GM18868 (cell line): Measurements from ENCODE around the gene PARD6B.
"Not testable (repeated sequence)": the region's sequence is repeated elsewhere in the genome, so short reads cannot be mapped to it uniquely, and the experiment has no call there.

Source experiments
- ATAC-seq: cut with Tn5 transposase; IDR thresholded peaks from one replicate; pipeline ENCODE4 v1.9.1; 2021; ENCODE audit warnings: mild to moderate bottlenecking, moderate library complexity; ENCODE audit not compliant: unreplicated experiment

Gene PARD6B, protein sequence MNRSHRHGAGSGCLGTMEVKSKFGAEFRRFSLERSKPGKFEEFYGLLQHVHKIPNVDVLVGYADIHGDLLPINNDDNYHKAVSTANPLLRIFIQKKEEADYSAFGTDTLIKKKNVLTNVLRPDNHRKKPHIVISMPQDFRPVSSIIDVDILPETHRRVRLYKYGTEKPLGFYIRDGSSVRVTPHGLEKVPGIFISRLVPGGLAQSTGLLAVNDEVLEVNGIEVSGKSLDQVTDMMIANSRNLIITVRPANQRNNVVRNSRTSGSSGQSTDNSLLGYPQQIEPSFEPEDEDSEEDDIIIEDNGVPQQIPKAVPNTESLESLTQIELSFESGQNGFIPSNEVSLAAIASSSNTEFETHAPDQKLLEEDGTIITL

DNA sequence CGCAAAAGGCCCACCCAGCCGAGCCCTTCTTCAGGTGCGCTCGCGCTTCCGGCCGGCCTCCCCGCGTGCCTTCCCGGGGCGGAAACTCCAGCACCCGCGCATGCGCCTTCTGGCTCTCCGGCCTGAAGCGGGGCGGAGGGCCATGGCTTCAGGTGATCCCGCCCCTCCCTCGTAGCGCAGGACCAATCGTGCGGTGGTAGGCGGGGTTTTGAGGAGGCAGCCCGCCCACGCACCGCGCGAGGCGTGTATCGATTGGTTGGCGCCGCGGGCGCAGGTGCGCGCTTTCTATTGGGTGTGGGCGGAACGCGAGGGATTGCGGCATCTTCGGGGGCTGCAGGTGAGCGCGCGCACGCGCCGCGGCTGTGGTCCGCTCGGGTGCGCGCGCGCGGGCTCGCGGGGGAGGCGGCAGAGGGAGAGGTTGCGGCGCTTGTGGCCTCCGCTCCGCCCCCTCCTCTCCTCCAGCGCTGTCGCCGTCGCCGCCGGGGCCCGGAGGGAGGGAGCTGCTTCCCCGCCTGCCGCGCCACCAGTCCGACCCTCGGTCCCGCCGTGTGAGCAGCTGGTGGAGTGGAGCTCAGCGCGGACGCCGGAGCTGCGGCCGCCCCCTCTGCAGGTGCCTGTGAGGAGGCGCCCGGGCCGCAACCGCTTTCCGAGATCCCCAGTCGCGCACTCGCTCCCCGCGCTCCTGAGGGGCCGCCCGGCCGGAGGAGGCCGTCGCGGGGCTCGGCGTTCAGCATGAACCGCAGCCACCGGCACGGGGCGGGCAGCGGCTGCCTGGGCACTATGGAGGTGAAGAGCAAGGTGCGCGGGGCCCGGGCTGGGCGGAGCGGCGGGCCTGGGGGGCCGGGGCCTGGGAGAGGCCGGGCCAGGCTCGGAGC, at the start of gene PARD6B:
TSS of gene PARD6B (plus strand) at position 526 of the 875 bp plus-strand sequence. CDS start at position 733, 207 bp downstream.
- ATAC-seq = peak; percentile 82

DNA sequence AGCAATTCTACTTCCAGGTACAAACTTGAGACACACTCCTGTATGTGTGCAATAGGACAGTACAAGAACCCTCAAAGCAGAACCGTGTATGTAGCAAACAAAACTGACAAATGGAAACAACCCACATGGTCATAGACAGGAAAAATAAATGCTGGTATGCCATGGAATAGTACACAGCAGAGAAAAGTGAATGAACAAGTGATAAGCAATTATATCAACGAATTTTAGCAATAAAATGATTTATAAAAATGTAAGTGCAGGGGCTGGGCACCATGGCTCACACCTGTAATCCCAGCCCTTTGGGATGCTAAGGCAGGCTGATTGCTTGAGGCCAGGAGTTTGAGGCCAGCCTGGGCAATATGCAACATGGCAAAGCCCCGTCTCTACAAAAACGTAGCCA, 49.3 kb upstream of the PARD6B start:
- no peak for ATAC-seq

DNA sequence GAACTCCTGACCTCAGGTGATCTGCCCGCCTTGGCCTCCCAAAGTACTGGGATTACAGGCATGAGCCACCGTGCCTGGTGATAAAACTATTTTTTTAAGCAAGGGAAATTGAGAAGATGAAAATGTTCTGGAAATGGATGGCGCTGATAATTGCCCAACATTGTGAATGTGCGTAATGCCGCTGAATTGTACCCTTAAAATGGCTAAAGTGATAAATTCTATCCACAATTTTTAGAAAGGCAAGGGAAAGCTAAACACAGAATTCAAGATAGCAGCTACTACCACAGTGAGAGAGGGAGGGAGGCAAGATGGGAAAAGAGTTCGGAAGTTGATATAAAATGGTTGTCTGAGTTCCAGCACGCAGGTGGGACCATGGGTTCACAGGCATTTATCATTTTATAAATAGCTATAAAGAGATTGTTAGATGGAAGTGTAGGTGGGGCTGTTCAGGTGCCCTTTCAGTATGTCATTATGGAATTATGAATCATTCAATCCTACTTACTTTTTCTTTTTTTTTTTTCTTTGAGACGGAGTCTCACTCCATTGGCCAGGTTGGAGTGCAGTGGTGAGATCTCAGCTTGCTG, 48.3 kb upstream of the PARD6B start:
- ATAC-seq = no peak

DNA sequence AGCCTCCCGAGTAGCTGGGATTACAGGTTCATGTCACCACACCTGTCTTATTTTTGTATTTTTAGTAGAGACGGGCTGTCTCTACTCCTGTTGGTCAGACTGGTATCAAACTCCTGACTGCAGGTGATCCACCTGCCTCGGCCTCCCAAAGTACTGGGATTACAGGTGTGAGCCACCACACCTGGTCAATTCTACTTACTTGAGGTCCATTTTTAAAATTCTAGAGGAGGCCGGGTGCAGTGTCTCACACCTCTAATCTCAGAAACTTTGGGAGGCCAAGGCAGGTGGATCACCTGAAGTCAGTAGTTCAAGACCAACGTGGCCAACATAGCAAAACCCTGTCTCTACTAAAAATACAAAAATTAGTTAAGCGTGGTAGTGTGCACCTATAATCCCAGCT, 47.8 kb upstream of the PARD6B start:
- ATAC-seq = no peak

DNA sequence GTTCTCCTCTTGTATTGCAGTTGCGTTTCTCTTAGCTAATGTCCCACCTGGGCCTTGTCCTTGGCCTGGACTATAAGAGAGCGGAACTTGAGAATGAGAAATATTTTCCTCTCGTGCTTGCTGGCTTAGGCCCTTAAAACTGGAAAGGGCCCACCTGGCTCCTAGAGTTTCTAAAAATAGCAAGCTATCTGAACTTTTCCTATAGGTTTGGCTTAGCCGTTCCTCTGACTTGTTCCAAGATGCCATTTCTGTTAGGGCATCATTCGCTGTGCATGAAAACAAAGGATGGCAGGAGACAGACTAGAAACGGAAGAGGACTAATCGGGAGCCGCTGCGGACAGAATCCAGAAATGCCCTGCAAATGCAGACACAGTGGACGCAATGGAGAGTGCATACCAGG, 44.6 kb upstream of the PARD6B start:
- ATAC-seq = no peak

DNA sequence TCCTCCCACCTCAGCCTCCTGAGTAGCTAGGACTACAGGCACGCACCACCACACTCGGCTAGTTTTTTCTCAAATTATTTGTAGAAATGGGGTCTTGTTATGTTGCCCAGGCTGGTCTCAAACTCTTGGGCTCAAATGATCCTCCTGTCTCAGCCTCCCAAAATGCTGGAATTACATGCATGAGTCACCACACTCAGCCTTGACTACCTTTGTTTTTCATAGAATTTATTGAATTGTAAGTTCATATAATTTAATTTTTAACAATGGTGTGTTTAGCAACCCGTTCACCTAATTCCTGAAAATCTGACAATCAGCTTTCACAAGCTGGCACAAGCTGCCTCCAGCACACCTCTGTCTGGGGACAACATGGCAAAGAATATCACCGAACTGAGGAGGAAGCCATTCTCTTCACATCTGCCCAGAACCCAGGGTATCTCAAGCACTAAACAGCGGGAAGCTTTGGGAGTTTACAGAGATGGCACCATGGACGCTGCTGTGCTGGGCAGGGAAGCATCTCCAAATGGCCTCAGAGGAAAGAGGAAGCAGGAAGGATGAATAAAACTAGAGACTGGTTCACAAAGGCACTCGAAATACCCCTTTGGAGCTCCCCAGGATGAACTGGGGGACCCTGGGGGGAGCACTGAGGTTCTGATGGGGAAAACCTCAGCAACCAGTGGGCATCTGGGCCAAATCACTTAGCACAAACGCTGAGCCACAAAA, 43.0 kb upstream of the PARD6B start:
- ATAC-seq = no peak

DNA sequence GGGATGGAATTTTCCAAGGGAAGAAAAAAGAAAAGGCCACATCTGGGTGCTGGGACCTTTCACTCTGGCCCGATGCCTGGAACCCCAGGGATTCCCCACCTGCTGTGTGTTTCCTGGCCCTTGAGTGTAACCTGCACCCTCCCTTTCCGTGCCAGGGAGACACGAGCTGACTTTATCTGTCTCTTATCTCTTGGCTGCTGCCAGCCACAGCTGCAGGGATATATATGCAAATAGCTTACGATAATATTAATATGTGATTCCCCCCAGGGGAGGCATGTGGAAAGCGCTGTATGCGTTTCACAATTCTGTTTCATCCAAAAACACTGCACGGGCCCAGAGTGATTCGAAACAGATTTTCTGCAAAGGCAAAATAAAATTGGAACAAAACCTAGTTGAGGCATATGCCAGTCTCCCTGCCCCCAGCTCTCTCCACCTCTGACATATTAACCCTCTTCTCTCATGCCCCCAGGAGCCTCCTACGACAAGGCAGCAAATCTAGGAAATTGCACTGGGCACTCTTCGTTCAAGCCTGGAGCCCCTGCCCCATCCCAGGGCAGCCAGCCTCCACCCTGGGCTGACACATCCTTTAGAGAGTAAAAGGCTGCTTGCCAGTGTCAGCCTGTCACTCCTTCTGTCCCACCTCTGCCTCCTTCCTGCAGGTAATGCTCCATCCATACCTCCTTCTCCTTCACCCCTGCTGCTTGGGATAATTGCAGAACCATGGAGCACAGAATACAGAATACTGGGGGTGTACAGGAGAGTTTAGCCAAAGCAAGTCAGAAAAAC, 41.3 kb upstream of the PARD6B start:
- ATAC-seq = no peak

DNA sequence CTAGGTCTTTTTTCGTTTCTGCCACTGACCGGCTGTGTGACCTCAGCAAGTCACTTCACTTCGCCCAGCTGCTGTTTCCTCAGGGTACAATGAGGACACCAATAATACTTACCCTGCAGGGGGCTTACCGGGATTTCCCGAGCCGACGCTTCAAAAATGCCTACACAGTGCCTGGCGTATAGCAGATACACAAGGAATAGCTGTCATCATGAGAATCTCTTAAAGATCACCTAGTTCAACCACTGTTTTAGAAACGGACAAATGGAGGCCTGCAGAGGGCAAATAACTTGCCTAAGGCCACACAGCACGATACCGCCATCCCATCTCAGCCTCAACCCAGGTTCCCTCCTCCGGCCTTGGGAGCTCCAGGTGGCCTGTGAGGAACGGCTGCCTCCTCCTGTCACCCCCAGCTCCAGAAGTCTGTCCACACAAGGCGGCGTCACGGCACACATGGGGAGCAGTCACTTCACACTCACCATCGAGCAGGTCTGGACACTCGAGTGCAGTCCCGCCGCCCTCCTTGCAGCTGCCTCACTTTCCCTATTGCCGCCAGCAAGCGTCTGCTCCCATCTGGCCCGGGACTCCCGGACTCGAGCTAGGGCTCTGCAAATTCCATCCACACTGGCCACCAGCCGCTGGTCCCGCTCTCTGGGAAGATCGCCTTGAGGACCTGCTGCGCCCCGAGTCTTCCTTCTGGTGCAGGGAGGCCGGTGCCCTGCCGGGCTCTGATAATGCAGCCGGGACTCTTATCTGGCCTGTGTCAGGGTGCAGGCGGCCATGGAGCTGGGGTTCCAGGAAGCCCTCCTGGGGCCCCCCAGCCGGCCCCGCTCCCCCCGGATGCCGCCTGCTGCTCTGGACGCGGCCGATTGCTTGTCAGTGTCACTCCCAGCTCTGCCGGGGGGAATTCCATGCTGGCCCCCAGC, 40.5 kb upstream of the PARD6B start, which contains the start of gene RIPOR3:
TSS of gene RIPOR3 (minus strand) at position 893 of the 923 bp plus-strand sequence. CDS start at position 479, 414 bp downstream.
- no peak for ATAC-seq

DNA sequence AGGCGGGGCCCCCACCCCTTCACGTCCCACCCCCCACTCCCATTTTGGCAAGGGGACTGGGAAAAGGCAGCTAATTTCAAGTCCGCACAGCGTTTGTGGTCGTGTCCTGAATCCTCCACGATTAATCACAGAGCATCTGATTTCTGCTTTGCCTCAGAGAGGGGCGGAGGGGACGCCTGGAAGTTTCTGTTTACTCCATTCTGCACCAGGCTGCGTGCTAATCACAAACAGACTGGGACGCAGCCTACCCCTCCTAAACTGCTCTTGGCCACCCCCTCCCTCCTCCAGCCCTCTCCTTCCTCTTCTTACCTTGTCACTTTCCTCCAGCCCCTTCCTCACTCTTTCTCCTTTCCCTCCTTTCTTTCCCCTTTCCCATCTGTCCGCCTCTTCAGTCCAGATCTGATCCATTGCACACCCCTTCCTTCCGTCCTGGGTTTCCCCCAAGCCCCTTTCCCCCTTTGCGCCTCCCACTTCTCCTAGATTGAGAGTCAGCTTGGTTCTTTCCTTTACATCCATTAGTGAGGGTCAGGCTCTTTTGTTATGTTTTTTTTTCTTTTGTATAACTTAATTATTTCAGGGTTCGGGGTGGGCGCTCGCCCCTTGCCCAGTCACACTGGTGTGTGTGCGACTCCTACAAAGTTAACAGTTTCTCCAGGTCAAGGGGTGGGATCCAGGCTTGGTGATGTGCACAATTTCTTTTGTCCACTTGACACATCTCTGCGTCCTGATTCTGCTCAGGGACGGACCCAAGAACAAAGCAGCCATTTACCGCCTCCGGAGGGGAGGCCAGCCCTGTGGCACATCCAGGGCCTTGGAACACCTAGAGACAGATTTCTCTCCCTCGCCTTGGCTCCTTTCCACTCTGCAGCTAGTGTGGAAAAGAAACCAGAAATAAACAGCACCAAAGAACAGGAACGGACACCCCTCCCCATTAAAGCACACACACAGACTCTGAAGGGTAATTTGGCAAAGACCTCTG, 39.5 kb upstream of the PARD6B start:
- ATAC-seq = no peak

DNA sequence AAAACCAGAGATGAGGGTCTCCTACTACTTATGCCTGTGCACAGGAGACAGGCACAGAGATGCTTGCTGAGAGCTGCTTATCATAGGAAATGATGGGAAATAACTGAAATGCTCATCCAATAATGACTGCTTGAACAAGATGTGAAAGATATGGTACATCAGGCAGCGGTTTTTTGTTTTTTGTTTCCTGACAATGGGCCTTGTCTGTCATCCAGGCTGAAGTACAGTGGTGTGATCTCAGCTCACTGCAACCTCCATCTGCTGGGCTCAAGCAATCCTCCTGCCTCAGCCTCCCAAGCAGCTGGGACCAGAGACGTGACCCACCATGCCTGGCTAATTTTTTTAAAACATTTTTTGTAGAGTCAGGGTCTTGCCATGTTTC, 38.8 kb upstream of the PARD6B start:
- ATAC-seq = no peak

DNA sequence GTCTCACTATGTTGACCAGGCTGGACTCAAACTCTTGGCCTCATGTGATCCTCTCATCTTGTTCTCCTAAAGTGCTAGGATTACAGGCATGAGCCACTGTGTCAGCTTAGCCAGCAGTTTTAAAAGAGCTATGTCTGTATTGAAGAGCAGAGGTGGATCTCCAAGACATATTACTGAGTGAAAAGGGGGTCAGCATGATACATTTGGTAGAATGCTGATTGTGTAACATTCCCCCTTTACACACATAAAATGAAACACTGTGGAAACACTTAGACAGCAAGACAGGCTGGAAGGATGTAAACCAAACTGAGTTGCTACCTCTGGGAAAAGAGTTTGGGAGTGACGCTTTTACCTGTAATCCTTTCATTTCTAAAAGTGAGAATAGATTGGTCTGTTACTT, 38.4 kb upstream of the PARD6B start:
- no peak for ATAC-seq

DNA sequence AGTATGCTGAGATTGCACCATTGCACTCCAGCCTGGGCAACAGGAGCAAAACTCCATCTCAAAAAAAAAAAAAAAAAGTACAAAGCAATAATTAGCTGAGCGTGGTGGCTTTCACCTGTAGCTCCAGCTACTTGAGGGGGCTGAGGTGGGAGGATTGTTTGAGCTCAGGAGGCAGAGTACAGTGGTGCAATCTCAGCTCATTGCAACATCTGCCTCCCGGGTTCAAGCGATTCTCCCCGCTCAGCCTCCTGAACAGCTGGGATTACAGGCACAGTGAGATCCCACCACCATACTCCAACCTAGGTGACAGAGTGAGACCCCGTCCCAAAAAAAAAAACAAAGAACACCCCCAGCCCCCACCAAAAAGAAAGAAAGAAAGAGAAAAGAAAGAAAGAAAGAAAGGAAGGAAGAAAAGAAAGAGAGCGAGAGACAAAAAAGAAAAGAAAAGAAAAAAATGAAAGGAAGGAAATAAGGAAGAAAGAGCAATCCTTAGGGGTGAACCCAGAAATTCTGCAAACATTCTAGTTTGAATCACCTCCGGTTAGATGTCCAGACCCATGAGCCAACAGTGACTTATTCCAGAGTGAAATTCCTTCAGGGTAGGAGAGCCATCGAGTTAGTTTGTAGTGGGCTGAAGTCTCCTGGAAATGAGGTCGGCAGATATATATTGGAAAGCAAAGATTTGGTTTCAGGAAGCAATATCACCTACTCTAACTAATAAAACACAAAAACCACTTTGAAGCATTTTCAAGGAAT, 36.8 kb upstream of the PARD6B start:
- no peak for ATAC-seq

DNA sequence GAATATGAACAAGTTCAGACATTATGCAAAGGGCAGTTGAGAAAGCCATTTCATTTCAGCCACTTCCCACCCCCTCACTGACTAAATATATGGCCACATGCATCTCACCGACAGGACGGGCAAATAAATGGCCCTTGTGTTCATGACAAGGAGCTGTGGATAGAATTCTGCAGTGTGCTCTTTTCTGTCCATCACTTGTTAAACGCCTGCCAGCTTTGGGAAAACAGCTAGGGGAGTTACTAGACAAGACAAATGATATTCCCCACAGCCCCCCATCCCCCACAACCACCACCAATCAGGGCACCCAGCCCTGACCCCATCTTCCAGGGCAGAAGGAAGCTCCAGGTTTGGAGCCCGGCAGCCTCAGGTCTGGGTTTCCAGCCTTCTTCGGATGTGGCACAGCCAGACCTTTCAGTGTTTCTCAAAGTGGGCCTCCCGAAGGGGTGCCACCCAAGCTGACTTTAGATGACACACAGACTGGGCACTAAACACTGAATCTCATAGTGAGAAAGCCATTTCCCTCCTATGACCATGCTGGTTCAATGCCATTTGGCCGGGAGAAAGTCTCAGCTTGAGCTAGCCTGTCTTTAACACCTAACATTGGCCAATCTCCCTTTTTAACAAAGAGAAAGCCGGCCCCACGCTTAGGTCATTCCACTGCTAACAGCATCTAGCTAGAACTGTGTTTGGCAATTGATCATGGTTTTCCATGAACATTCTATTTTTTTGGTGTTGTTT, 36.1 kb upstream of the PARD6B start:
- no peak for ATAC-seq

DNA sequence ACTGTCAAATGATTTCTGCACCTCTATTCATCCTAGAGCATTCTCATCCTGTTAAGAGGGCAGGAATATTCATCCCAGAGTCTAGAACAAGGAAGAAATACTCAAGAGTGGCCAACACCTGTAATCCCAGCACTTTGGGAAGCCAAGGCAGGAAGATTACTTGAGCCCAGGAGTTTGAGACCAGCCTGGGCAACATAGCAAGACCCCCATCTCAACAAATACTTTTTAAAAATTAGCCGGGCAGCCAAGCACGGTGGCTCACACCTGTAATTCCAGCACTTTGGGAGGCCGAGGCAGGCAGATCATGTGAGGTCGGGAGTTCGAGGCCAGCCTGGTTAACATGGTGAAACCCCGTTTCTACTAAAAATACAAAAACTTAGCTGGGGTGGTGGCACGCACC, 33.1 kb upstream of the PARD6B start:
- ATAC-seq = not testable (repeated sequence)

DNA sequence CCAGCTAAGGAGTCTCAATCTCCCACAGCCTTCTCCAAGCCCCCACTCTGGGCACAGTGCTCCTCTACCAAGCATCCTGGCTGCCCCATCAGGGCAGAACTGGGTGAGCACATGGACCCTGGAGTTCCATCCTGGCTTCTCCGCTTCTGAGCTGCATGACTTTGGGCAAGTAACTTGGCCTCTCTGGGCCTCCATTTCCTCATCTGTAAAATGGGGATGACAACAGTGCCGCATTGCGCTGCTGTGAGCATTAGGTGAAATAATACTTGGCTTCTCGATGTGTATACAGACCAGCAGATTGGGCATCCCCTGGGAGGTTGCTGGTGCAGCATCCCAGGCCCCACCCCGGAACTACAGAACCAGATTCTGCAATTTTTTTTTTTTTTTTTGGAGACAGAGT, 31.7 kb upstream of the PARD6B start:
- no peak for ATAC-seq
